ENCODE measurements around the gene PARD3B. TPM values are rescaled to one million over a fixed set of nuclear protein-coding genes. Genes with fewer than 3 reads are reported as not detected.

PARD3B gene
- total and polyA plus RNA-seq, 2 experiments from 2014 or later = 3.5 to 4.4 TPM

DNA sequence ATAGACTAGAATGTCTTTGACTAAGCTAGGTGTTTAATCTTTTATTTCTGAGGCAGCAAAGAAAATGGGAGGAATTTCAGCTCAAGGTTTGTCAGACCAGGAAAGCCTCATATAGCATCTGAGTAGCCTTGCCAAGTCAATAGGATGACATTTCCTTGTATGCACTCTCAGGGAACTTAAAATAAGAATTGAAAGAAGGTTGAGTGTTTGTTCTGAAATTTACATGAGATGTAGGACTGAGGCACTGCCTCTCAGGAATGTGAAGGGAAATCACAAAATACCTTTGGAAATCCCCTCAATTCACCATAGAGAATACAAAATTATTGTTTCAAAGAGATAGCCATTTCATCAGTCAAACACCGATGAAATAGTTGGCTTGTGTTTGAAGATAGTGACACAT is 745.0 kb downstream of the PARD3B start:
- peak overlapping the region; percentile 67; the same call in 1 of the 2 replicates for H3K27ac ChIP-seq (ENCODE audit: low read depth)

GRCh38 chr2:205292665-205293295 is 747.5 kb downstream of the PARD3B start:
- H2AFZ ChIP-seq = no peak overlapping the region
- no peak overlapping the region for H3K4me3 ChIP-seq
- peaks cover 25% of the 10 kb centered on the region; the same call in 1 of the 2 replicates for H3K4me1 ChIP-seq (ENCODE audit: insufficient read depth)
- H3K27me3 ChIP-seq (ENCODE audit: insufficient read depth) = no peaks in the 10 kb centered on the region
- H3K9me2 ChIP-seq (ENCODE audit: insufficient read depth) = peaks cover 13% of the 10 kb centered on the region; the same call in 1 of the 2 replicates
- no peak for DNase-seq (ENCODE audit: low spot score)
- Mint-ChIP-seq H3K27me3 (ENCODE audit: insufficient read depth, low read depth, poor library complexity) (no peaks in the 10 kb centered on the region), H3K27ac (no peak overlapping the region), H3K9me3 (no peaks in the 10 kb centered on the region), H3K4me3 (no peak overlapping the region), H3K36me3 (ENCODE audit: low read depth) (peaks cover 19% of the 10 kb centered on the region), H3K4me1 (peaks cover 31% of the 10 kb centered on the region)
- no peaks in the 10 kb centered on the region for H3F3A ChIP-seq (replicated peaks; ENCODE audit: low read depth)
- H3K36me3 ChIP-seq (ENCODE audit: insufficient read depth) = no peaks in the 10 kb centered on the region
- H4K20me1 ChIP-seq (replicated peaks; ENCODE audit: insufficient read depth) = no peaks in the 10 kb centered on the region
- no peak overlapping the region for H3K4me2 ChIP-seq
- no peaks in the 10 kb centered on the region for H3K79me2 ChIP-seq (replicated peaks; ENCODE audit: insufficient read depth)
- no peak for ATAC-seq
- H3K27ac ChIP-seq (ENCODE audit: low read depth) = no peak overlapping the region
- TF ChIP-seq ZNF331 (CRISPR knock-in tag; IDR thresholded peaks at IDR 0.05; ENCODE audit: low read depth) (no peak), STAT1 (IDR thresholded peaks at IDR 0.05; ENCODE audit: unreplicated experiment) (no peak), CTCF (conservative IDR thresholded peaks at IDR 0.05; ENCODE audit: low read depth in 2 of 2) (no peak), ZNF114 (CRISPR knock-in tag; IDR thresholded peaks at IDR 0.05) (no peak), POLR2AphosphoS5 (IDR thresholded peaks at IDR 0.05; ENCODE audit: low read depth) (no peak), ETS1 (IDR thresholded peaks at IDR 0.05) (no peak), NANOG (IDR thresholded peaks at IDR 0.05; ENCODE audit: borderline replicate concordance) (no peak), JUNB (IDR thresholded peaks at IDR 0.05; ENCODE audit: unreplicated experiment) (no peak), EZH2phosphoT487 (IDR thresholded peaks at IDR 0.05; ENCODE audit: unreplicated experiment) (no peak), CREB1 (CRISPR knock-in tag; IDR thresholded peaks at IDR 0.05; ENCODE audit: low read depth) (no peak), EZH2 (IDR thresholded peaks at IDR 0.05; ENCODE audit: low read depth, unreplicated experiment) (no peak)
- TF ChIP-seq, protein P1, sequence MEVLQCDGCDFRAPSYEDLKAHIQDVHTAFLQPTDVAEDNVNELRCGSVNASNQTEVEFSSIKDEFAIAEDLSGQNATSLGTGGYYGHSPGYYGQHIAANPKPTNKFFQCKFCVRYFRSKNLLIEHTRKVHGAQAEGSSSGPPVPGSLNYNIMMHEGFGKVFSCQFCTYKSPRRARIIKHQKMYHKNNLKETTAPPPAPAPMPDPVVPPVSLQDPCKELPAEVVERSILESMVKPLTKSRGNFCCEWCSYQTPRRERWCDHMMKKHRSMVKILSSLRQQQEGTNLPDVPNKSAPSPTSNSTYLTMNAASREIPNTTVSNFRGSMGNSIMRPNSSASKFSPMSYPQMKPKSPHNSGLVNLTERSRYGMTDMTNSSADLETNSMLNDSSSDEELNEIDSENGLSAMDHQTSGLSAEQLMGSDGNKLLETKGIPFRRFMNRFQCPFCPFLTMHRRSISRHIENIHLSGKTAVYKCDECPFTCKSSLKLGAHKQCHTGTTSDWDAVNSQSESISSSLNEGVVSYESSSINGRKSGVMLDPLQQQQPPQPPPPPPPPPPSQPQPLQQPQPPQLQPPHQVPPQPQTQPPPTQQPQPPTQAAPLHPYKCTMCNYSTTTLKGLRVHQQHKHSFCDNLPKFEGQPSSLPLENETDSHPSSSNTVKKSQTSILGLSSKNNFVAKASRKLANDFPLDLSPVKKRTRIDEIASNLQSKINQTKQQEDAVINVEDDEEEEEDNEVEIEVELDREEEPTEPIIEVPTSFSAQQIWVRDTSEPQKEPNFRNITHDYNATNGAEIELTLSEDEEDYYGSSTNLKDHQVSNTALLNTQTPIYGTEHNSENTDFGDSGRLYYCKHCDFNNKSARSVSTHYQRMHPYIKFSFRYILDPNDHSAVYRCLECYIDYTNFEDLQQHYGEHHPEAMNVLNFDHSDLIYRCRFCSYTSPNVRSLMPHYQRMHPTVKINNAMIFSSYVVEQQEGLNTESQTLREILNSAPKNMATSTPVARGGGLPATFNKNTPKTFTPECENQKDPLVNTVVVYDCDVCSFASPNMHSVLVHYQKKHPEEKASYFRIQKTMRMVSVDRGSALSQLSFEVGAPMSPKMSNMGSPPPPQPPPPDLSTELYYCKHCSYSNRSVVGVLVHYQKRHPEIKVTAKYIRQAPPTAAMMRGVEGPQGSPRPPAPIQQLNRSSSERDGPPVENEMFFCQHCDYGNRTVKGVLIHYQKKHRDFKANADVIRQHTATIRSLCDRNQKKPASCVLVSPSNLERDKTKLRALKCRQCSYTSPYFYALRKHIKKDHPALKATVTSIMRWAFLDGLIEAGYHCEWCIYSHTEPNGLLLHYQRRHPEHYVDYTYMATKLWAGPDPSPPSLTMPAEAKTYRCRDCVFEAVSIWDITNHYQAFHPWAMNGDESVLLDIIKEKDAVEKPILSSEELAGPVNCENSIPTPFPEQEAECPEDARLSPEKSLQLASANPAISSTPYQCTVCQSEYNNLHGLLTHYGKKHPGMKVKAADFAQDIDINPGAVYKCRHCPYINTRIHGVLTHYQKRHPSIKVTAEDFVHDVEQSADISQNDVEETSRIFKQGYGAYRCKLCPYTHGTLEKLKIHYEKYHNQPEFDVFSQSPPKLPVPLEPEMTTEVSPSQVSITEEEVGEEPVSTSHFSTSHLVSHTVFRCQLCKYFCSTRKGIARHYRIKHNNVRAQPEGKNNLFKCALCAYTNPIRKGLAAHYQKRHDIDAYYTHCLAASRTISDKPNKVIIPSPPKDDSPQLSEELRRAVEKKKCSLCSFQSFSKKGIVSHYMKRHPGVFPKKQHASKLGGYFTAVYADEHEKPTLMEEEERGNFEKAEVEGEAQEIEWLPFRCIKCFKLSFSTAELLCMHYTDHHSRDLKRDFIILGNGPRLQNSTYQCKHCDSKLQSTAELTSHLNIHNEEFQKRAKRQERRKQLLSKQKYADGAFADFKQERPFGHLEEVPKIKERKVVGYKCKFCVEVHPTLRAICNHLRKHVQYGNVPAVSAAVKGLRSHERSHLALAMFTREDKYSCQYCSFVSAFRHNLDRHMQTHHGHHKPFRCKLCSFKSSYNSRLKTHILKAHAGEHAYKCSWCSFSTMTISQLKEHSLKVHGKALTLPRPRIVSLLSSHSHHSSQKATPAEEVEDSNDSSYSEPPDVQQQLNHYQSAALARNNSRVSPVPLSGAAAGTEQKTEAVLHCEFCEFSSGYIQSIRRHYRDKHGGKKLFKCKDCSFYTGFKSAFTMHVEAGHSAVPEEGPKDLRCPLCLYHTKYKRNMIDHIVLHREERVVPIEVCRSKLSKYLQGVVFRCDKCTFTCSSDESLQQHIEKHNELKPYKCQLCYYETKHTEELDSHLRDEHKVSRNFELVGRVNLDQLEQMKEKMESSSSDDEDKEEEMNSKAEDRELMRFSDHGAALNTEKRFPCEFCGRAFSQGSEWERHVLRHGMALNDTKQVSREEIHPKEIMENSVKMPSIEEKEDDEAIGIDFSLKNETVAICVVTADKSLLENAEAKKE (CRISPR knock-in tag; IDR thresholded peaks at IDR 0.05) = no peak

More for the DNA sequence above, 745.0 kb downstream of the PARD3B start:
- no peak overlapping the region for H2AFZ ChIP-seq
- H3K9me3 Mint-ChIP-seq = no peaks in the 10 kb centered on the region
- 0 out of 2 replicates have a peak overlapping the region, but pooled peaks have one; percentile 11 for H3K4me2 ChIP-seq
- H3K36me3 Mint-ChIP-seq (ENCODE audit: low read depth) = peaks cover 19% of the 10 kb centered on the region
- H3K4me1 ChIP-seq (ENCODE audit: insufficient read depth) = peaks cover 17% of the 10 kb centered on the region; the same call in 1 of the 2 replicates
- no peak overlapping the region for H3K4me3 Mint-ChIP-seq
- no peaks in the 10 kb centered on the region for H3F3A ChIP-seq (replicated peaks; ENCODE audit: low read depth)
- H3K27ac Mint-ChIP-seq = no peak overlapping the region
- H3K9me2 ChIP-seq (ENCODE audit: insufficient read depth) = peaks cover 13% of the 10 kb centered on the region; the same call in 1 of the 2 replicates
- no peaks in the 10 kb centered on the region for H3K79me2 ChIP-seq (replicated peaks; ENCODE audit: insufficient read depth)
- H4K20me1 ChIP-seq (replicated peaks; ENCODE audit: insufficient read depth) = no peaks in the 10 kb centered on the region
- ATAC-seq (peak; percentile 75), DNase-seq (ENCODE audit: low spot score) (peak; percentile 26)
- no peak overlapping the region for H3K4me3 ChIP-seq
- H3K27me3 ChIP-seq (ENCODE audit: insufficient read depth) = no peaks in the 10 kb centered on the region
- H3K36me3 ChIP-seq (ENCODE audit: insufficient read depth) = no peaks in the 10 kb centered on the region
- peaks cover 2% of the 10 kb centered on the region for H3K27me3 Mint-ChIP-seq (ENCODE audit: insufficient read depth, low read depth, poor library complexity)
- H3K4me1 Mint-ChIP-seq = peaks cover 25% of the 10 kb centered on the region
- TF ChIP-seq STAT1 (IDR thresholded peaks at IDR 0.05; ENCODE audit: unreplicated experiment) (no peak), NANOG (IDR thresholded peaks at IDR 0.05; ENCODE audit: borderline replicate concordance) (0 out of 2 replicates have a peak, but pooled peaks have one; percentile 2)
